ENCODE measurements around the gene HNRNPH2.

HNRNPH2 gene

DNA sequence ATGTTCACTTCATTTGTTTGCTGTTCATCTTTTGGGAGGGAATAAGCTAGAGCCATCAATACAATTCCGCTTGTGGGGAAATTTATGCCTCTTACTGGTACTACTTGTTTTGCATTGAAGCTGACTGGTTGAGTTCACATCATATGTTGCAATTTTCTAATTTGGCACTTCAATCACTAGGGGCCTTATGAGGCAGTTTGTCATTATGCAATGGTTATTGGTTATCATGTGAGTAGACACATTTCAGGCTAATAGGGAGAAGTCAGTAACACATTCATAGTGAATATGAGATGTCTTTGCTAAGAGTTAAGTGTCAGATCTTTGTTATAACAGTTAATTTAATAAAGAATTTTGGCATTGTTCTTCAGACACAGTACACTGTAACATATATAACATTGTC, 12.2 kb upstream of the HNRNPH2 start:
- no peak overlapping the region for H3K4me3 ChIP-seq (ENCODE audit: low read depth, low read length)

DNA sequence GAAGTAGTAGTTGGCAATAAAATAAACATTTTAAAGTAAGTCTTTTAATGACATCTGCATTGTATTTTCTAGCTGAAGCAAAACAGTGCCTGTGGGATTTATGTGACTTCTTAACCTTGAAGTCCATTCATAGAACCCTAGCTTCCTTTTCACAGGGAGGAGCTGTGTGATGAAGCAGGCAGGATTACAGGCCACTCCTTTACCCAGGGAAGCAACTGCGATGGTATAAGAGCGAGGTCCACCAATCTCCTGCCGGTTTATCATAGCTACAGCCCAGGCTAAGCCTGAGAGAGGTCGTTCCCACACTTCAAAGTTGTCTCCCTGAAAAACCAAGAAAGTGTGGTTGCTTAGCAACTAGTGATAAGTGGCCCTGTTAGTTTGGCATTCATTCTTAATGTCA, 10.2 kb upstream of the HNRNPH2 start:
- no peak overlapping the region for H3K4me3 ChIP-seq (ENCODE audit: low read depth, low read length)

- no peak overlapping the region for H3K4me3 ChIP-seq (ENCODE audit: low read depth, low read length)
Measured at GRCh38 chrX:101398694-101399093, 9.3 kb upstream of the HNRNPH2 start.

DNA sequence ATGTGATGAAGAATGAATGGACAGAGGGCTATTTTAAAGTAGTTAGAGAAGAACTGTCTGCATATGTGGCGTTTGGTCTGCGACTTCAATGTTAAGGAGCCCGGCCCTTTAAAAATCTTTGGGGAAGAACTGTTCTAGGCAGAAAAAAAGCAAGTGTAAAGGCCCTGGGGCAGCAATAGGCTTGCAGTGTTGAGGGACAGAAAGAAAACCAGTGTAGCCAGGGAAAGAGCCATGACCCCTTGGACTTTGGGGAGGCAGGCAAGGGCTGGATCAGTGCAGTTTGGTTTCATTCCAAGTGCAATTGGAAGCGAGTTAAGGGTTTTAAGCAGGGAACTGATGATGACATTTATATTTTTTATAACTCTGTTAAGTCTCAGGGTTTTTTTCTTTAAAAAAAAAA, 8.2 kb upstream of the HNRNPH2 start:
- H3K4me3 ChIP-seq (ENCODE audit: low read depth, low read length): no peak overlapping the region

- H3K4me3 ChIP-seq (ENCODE audit: low read depth, low read length): peak overlapping the region; percentile 76
Measured at GRCh38 chrX:101407167-101407747, 765 bp upstream of the HNRNPH2 start.

DNA sequence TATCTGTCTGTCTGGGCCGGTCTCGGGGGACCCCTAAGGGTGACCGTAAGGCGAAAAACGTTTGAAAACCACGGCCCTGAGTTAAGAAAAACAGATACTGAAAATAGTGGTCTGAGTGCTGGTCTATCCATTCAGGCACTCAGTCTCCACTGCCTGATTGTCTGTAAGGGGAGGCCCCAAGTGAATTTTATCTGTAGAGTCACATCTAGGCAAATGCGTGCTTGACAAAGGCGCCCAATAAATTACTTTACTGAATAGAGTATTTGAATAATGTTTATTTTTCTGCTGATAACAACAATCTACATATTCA, 465 bp downstream of the HNRNPH2 start:
- peak overlapping the region; percentile 83 for H3K4me3 ChIP-seq (ENCODE audit: low read depth, low read length)

DNA sequence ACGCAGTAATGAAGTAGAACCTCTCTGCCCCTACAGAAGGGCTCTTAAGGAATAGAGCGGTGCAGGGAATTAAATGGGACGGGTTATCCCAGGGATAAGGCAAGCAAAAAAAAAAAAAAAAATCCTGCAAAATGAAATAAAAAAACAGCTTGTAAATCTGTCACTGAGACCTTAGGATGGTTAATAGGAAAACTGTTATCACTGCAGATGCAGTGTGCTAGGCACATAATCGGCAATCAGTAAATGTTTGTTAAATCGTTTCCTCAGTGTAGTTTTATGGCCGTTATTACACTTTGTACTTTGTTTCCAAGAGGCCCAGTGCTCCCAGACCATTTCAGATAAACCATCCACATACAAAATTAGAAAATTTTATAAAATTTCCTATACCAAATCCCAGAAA, 1.0 kb downstream of the HNRNPH2 start:
- peak overlapping the region; percentile 83 for H3K4me3 ChIP-seq (ENCODE audit: low read depth, low read length)

DNA sequence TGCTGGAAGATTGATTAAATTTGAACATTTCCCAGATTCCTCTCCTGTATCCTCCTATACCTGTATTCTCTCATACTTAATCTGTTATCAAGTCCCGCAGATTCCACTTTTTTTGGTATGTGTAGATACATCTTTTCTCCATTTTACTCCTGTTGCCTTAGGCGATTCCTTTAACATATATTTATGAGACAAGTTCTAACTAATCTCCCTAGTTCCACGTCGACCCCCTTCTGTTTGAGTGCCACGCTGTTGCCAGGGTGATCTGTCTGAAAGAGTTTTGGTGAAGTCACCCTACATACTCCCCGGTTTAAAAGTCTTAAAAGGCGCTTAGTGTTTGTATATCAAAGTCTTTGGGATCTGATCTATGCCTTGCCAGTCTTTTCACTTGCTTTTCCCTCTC, 2.4 kb downstream of the HNRNPH2 start:
- no peak overlapping the region for H3K4me3 ChIP-seq (ENCODE audit: low read depth, low read length)

- no peak overlapping the region for H3K4me3 ChIP-seq (ENCODE audit: low read depth, low read length)
Measured at GRCh38 chrX:101411984-101412383, 4.0 kb downstream of the HNRNPH2 start.

DNA sequence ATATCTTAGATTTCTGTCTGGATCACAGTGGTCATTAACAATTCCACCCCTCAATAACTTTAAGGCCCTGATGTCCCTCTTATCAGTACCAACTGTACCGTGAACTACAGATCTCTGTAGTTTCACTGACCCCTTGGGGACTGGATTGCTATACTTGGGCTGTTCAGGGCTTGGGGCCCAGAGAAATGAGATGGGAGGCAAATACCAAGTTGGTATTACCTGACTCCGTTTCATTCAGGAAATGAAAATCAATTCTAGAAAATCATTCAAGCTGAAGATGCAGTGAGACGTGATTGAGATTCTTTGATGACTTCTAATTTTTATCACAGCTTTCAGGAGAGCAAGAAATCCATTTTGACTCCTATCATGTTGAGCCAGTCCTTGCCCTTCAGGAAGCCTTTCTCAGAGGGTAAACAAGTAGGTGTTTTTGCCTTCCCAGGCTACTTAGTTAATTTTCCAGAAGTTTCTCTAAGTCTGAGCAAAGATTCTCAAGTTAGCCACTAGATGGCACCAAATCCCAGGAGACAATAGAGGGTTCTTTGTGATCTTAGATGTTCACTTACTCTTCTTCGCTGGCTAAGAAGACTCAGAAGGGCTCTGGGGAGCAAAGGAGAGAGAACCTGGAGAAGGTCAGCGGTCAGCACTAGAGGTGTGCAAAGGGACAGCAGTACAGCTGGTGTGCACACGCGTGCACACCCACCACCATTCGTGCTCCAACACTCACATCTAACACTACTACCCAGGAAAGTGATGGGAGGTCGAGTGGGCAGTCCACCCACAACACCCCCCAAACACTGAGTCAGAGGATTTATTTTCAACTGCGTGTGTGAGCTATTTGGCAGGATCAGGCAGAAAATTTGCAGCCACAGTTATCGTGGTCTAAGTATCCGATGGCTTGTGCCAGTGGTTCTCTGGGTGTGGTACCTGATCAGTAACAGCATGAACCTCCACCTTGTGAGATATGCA, 7.4 kb downstream of the HNRNPH2 start:
- H3K4me3 ChIP-seq (ENCODE audit: low read depth, low read length): no peak overlapping the region

GRCh38 chrX:101416691-101417090, 8.7 kb downstream of the HNRNPH2 start:
- no peak overlapping the region for H3K4me3 ChIP-seq (ENCODE audit: low read depth, low read length)

DNA sequence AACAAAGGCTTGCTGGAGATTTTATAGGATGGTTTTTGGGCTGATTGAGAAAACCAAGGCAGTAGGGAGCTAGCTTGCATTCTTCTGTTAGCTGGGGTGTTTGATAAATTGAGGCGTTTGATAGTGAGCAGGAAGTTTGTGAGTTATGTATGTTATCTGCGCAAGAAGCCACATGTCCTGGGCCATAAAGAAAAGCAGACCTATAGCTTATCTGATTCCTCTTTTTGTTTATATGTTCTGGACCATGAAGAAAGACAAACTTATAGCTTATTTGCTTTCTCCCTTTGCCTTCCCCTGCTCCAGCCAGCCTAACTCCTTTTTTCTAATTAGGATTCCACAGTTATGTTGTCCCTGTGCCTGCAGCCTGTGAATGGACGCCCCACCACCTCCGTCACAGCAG, 9.2 kb downstream of the HNRNPH2 start:
- no peak overlapping the region for H3K4me3 ChIP-seq (ENCODE audit: low read depth, low read length)

GRCh38 chrX:101417981-101418841, 10.2 kb downstream of the HNRNPH2 start:
- H3K4me3 ChIP-seq (ENCODE audit: low read depth, low read length): peak overlapping the region; percentile 51

GRCh38 chrX:101419489-101419888, 11.5 kb downstream of the HNRNPH2 start:
- H3K4me3 ChIP-seq (ENCODE audit: low read depth, low read length): no peak overlapping the region

DNA sequence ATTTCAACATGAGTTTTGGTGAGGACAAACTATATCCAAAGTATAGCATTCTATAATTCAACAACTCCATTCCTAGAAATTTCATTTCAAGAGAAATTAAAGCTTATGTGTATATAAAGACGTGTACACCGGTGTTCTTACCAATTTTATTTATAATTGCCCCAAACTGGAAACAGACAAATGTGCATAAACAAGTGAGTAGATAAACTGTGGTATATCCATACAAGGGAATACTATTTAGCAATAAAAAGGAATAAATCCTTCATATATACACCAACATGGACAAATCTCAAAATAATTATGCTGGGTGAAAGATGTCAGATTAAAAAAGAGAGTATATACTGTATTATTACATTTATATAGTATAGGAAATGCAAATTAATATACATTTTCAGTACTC, 19.9 kb downstream of the HNRNPH2 start:
- H3K4me3 ChIP-seq (ENCODE audit: low read depth, low read length): no peak overlapping the region

DNA sequence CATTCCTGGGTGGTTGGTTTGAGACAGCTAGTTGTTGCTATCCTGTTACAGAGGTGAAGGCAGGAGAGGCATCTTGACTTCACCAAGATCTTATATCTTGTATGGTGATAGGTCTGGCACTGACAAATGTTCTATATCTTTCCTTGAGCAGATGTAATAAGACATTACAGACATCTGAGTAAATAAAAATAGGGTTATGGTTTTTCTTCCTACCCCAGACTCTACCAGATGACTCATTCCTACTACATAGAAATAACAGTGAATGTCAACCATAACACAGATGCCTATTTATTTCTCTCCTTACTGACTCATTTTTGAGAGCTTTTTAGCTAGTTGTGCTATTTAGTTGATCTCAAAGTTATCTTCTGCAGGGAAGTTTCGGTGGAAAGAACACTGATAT, 21.9 kb downstream of the HNRNPH2 start:
- no peak overlapping the region for H3K4me3 ChIP-seq (ENCODE audit: low read depth, low read length)

DNA sequence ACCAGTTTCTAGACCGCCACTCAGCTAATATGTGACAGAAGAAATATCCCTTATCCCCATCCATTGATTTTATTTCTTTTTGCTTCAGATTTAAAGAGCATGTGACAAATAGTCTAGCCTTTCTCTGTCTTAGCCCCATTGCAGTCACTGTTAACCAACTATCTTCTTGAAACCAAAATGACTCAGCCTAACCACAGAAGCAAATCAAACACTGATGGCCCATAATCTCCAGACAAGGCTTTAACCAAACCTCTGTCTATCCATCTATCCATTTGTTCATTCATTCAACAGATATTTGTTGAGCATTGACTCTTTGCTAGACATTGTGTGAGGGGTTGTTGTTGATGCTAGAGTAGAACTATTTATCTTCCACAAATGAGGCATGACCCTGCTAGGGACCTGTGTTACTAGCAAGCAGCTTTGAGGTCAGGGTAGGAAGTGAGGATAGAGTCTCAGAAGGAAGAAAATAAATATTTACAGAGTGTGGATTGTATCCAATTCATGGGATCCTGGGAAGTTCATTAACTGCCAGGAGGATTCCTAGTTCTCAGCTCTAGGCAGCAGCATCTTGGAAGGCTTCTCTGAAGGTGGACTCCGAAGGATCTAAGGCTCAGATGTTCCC, 22.5 kb downstream of the HNRNPH2 start:
- no peak overlapping the region for H3K4me3 ChIP-seq (ENCODE audit: low read depth, low read length)

DNA sequence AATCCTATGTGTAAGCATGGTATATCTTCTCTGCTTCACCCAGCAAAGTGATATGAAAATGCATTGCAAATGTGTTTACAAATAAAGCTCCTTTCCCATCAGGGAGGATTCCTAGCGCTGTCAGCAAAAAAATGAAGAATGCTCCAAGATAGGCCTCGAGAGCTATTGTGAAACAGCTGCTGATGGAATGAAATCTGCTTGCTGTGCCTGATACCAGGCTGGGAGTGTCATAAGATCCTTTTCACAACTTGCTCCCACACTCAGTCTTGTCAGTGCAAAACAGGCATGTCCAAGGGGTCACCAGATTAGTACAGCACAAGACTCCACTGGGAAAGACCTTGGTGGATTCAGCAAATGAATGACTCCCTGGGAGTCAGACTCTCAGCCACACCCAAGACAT, 34.1 kb downstream of the HNRNPH2 start:
- H3K4me3 ChIP-seq (ENCODE audit: low read depth, low read length): no peak overlapping the region

- no peak overlapping the region for H3K4me3 ChIP-seq (ENCODE audit: low read depth, low read length)
Measured at GRCh38 chrX:101449279-101449678, 41.3 kb downstream of the HNRNPH2 start.

- no peak overlapping the region for H3K4me3 ChIP-seq (ENCODE audit: low read depth, low read length)
Measured at GRCh38 chrX:101450085-101450484, 42.1 kb downstream of the HNRNPH2 start.

DNA sequence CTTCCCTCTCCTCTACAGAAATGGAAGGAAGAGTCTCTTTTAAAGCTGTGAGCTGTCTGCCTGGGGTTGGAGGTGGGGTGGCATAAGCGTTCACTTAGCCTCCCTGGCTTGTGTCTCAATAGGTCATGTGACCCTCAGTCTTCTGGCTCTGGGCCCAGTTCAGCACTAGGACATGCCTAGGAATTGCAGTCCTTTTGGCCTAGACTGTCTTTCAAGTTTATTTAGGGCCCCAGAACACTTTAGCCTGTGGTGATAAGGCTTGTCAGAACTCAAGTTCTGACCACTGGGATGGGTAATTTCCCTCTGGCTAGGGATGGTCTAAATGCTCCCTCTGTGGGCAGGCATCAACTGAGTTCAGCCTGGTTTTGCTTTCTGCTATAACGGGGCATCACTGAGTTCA, 42.9 kb downstream of the HNRNPH2 start:
- H3K4me3 ChIP-seq (ENCODE audit: low read depth, low read length): no peak overlapping the region
